Sigmoid colon (tissue), 7 donors: Measurements from ENCODE around the gene LPP. TPM values are rescaled to one million over a fixed set of nuclear protein-coding genes. Genes with fewer than 3 reads are reported as not detected.

Source experiments
- DNase-seq: peaks from one replicate; pipeline ENCODE4 v3.0.0-alpha.2; 2019
- H3K27ac ChIP-seq, 4 donors: fragments of 200-600 bp; sonication (generic); one replicate each; pipeline ENCODE4 v1.5.1; 2016 to 2019; ENCODE audit warnings: mild to moderate bottlenecking in 1 of 4
- H3K27me3 ChIP-seq, 3 donors: fragments of 200-600 bp; sonication (generic); one replicate each; pipeline ENCODE4 v1.5.1; 2019; ENCODE audit warnings: mild to moderate bottlenecking in 1 of 3
- H3K36me3 ChIP-seq, 4 donors: fragments of 200-600 bp; sonication (generic); one replicate each; pipeline ENCODE4 v1.5.1; 2016 to 2019
- H3K4me1 ChIP-seq, 4 donors: fragments of 200-600 bp; sonication (generic); one replicate each; pipeline ENCODE4 v1.5.1; 2017 to 2019
- H3K4me3 ChIP-seq, 4 donors: fragments of 200-600 bp; sonication (generic); one replicate each; pipeline ENCODE4 v1.5.1; 2017 to 2019; ENCODE audit warnings: mild to moderate bottlenecking in 2 of 4, moderate library complexity in 1 of 4
- H3K9me3 ChIP-seq, 4 donors: fragments of 200-600 bp in 3 of 4; sonication (generic) in 3 of 4; one replicate each; pipeline versions ENCODE4 v1.5.1 to v1.6.1; 2013 to 2019
- EP300 ChIP-seq, 4 donors: sonication (generic); formaldehyde crosslinking; IDR thresholded peaks; one replicate each; pipeline ENCODE4 v1.6.1; 2017; ENCODE audit warnings: antibody characterized with exemption in 4 of 4
- POLR2A ChIP-seq, 2 donors: fragments of 450-650 bp; IDR thresholded peaks; one replicate each; pipeline ENCODE4 v1.6.1; 2016; ENCODE audit warnings: antibody characterized with exemption in 2 of 2, mild to moderate bottlenecking in 2 of 2, moderate library complexity in 2 of 2
- POLR2AphosphoS5 ChIP-seq, 4 donors: sonication (generic); formaldehyde crosslinking; IDR thresholded peaks; one replicate each; pipeline ENCODE4 v1.6.1; 2017; ENCODE audit warnings: antibody characterized with exemption in 4 of 4
- WGBS, 2 donors: extraction: QIAGEN DNeasy Blood & Tissue Kit; methylation state at CpG; one replicate each; pipeline ENCODE4 v1.1.7; 2013; 5-methylcytosine and 5-hydroxymethylcytosine counted together
- intact Hi-C: fragments of 100-400 bp; cut with DNase I; formaldehyde crosslinking; loops from one replicate; pipeline ENCODE4 v1.15.1; 2023
- polyA plus RNA-seq, 3 donors: library from polyadenylated mRNA; stranded (reverse); fragments of 200-250 nt; gene quantifications; one replicate each; pipeline ENCODE4 v1.2.3, GENCODE V29; 2013
- total RNA-seq, 4 donors: library from RNA; depleted of rRNA; stranded (reverse); fragments of >200 nt; gene quantifications; one replicate each; pipeline ENCODE4 v1.1.0, GENCODE V29; 2016
- TF ChIP-seq, protein P1 (sequence below), 4 experiments: fragments of 450-650 bp in 3 of 4; fragments of 200-600 bp in 1 of 4; IDR thresholded peaks; one replicate each; pipeline ENCODE4 v1.5.1; 2016 to 2019; ENCODE audit warnings: antibody characterized with exemption in 4 of 4, mild to moderate bottlenecking in 3 of 4, moderate library complexity in 2 of 4
- donor health status: healthy with polysubstance abuse.
- donor health status: Bipolar disorder and iron deficiency.
- donor health status: healthy.

Gene LPP
- total and polyA plus RNA-seq, 7 donors: 5.3 to 1,773 (median 824) TPM

DNA sequence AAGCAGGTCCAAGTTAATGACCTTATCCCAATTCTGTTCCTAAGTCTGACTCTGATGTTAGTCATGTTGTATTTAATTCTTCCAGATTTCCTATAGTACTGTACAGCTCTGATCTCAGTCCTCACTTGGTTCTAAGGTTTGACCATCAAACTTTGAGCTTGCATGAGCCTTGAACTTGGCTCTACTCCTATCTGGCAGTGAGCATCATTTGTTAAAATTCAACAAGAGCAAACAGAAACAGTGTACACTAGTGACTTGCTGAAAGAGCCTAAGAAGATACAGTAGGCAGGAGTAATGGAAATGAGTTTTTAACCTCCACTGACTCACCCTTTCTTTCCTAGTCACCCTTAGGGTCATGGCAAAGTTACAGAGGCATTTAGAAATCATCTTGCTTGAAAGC, 566.7 kb downstream of the LPP start:
- H3K36me3 ChIP-seq: no peaks in the 10 kb centered on the region
- H3K4me1 ChIP-seq: peaks cover 0 to 37% (median 17%) of the 10 kb centered on the region in 4 donors
- DNase-seq: no peak
- intact Hi-C loops: no loop called here
- H3K9me3 ChIP-seq: no peaks in the 10 kb centered on the region
- no peak overlapping the region for H3K4me3 ChIP-seq
- no peak for TF ChIP-seq POLR2A (IDR thresholded peaks at IDR 0.05)
- TF ChIP-seq, protein P1, sequence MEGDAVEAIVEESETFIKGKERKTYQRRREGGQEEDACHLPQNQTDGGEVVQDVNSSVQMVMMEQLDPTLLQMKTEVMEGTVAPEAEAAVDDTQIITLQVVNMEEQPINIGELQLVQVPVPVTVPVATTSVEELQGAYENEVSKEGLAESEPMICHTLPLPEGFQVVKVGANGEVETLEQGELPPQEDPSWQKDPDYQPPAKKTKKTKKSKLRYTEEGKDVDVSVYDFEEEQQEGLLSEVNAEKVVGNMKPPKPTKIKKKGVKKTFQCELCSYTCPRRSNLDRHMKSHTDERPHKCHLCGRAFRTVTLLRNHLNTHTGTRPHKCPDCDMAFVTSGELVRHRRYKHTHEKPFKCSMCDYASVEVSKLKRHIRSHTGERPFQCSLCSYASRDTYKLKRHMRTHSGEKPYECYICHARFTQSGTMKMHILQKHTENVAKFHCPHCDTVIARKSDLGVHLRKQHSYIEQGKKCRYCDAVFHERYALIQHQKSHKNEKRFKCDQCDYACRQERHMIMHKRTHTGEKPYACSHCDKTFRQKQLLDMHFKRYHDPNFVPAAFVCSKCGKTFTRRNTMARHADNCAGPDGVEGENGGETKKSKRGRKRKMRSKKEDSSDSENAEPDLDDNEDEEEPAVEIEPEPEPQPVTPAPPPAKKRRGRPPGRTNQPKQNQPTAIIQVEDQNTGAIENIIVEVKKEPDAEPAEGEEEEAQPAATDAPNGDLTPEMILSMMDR (IDR thresholded peaks at IDR 0.05): no peak
- TF ChIP-seq POLR2AphosphoS5 (IDR thresholded peaks at IDR 0.05): no peak
- TF ChIP-seq EP300 (IDR thresholded peaks at IDR 0.05): no peak
- H3K27ac ChIP-seq: peak overlapping the region in 1 of 4 donors; percentile 63
- H3K27me3 ChIP-seq: no peaks in the 10 kb centered on the region

- H3K27me3 ChIP-seq: no peaks in the 10 kb centered on the region
- no peak for TF ChIP-seq EP300 (IDR thresholded peaks at IDR 0.05)
- TF ChIP-seq POLR2AphosphoS5 (IDR thresholded peaks at IDR 0.05): no peak
- TF ChIP-seq POLR2A (IDR thresholded peaks at IDR 0.05): no peak
- TF ChIP-seq, protein P1 (IDR thresholded peaks at IDR 0.05): no peak
- H3K4me1 ChIP-seq: peaks cover 0 to 30% (median 16%) of the 10 kb centered on the region in 4 donors
- 93 to 94% methylated on average over 4 of the region's 4 CpGs for WGBS, 2 donors
- DNase-seq: no peak
- no peak overlapping the region for H3K4me3 ChIP-seq
- intact Hi-C loops: no loop called here
- H3K27ac ChIP-seq: peak overlapping the region in 2 of 4 donors; percentile 30 to 63
- no peaks in the 10 kb centered on the region for H3K36me3 ChIP-seq
- no peaks in the 10 kb centered on the region for H3K9me3 ChIP-seq
Observed at GRCh38 chr3:188721312-188721711, 567.4 kb downstream of the LPP start.

DNA sequence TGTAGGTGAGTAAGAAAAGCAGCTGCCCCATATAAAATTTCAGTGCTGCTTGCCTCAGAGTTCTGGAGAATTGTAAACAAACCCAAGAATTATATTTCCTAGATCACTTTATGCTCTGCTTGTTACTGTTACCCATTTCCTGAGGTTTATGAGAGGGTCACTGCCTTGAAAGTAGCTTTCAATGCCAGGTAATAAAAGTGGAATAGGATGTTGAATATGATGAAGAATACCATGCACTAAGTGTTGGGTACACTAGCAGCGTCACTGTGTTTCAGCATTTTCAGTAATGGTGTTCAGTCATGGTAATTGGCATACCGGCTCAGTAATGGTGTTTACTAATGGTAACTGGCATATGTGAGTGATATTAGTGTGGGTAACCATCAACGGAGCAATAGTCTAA, 568.0 kb downstream of the LPP start:
- no peaks in the 10 kb centered on the region for H3K9me3 ChIP-seq
- 66% methylated on average over 3 of the region's 3 CpGs for WGBS, 2 donors
- H3K27me3 ChIP-seq: no peaks in the 10 kb centered on the region
- intact Hi-C loops: no loop called here
- TF ChIP-seq POLR2A (IDR thresholded peaks at IDR 0.05) (no peak), EP300 (IDR thresholded peaks at IDR 0.05) (peak; percentile 7 to 91 (median 46)), POLR2AphosphoS5 (IDR thresholded peaks at IDR 0.05) (peak; percentile 44 to 79 (median 50))
- TF ChIP-seq, protein P1 (IDR thresholded peaks at IDR 0.05): no peak
- H3K27ac ChIP-seq: peak overlapping the region in 2 of 4 donors; percentile 30 to 63
- H3K4me1 ChIP-seq: peaks cover 0 to 29% (median 13%) of the 10 kb centered on the region in 4 donors
- no peaks in the 10 kb centered on the region for H3K36me3 ChIP-seq
- DNase-seq: no peak
- H3K4me3 ChIP-seq: no peak overlapping the region

- intact Hi-C loops: no loop called here
- H3K27ac ChIP-seq: peak overlapping the region in 1 of 4 donors; percentile 63
- TF ChIP-seq POLR2AphosphoS5 (IDR thresholded peaks at IDR 0.05) (no peak), EP300 (IDR thresholded peaks at IDR 0.05) (no peak), POLR2A (IDR thresholded peaks at IDR 0.05) (no peak)
- TF ChIP-seq, protein P1 (IDR thresholded peaks at IDR 0.05): no peak
- WGBS, 2 donors: 84 to 93% methylated on average over 3 of the region's 3 CpGs
- no peaks in the 10 kb centered on the region for H3K36me3 ChIP-seq
- H3K4me3 ChIP-seq: no peak overlapping the region
- DNase-seq: no peak
- no peaks in the 10 kb centered on the region for H3K9me3 ChIP-seq
- H3K27me3 ChIP-seq: no peaks in the 10 kb centered on the region
- H3K4me1 ChIP-seq: peaks cover 0 to 29% (median 13%) of the 10 kb centered on the region in 4 donors
Observed at GRCh38 chr3:188722963-188723362, 569.0 kb downstream of the LPP start.

- no peak overlapping the region for H3K27ac ChIP-seq
- H3K27me3 ChIP-seq: no peaks in the 10 kb centered on the region
- intact Hi-C loops: no loop called here
- 81% methylated on average over 2 of the region's 2 CpGs for WGBS, 2 donors
- H3K4me1 ChIP-seq: peaks cover 0 to 7% (median 2%) of the 10 kb centered on the region in 4 donors
- no peak overlapping the region for H3K4me3 ChIP-seq
- TF ChIP-seq POLR2A (IDR thresholded peaks at IDR 0.05) (no peak), POLR2AphosphoS5 (IDR thresholded peaks at IDR 0.05) (no peak), EP300 (IDR thresholded peaks at IDR 0.05) (no peak)
- TF ChIP-seq, protein P1 (IDR thresholded peaks at IDR 0.05): no peak
- no peaks in the 10 kb centered on the region for H3K9me3 ChIP-seq
- no peaks in the 10 kb centered on the region for H3K36me3 ChIP-seq
- no peak for DNase-seq
Observed at GRCh38 chr3:188727052-188727451, 573.1 kb downstream of the LPP start.
